Calu3 (cell line): ENCODE data around the gene PMAIP1. TPM values are rescaled to one million over a fixed set of nuclear protein-coding genes. Genes with fewer than 3 reads are reported as not detected.

Experiments
- BruUV-seq: library from RNA; stranded (reverse); fragments of 400-500 nt; replicated peaks from 2 replicates; lab custom pipeline; 2021; lab: Mats Ljungman, UMichigan
- CTCF ChIA-PET: fragments of 300-600 bp; sonication (Branson Sonifier 250); formaldehyde crosslinking; loops from one replicate; lab custom pipeline; 2022; ENCODE audit warnings: antibody characterized with exemption; lab: Charles Lee
- DNase-seq: peaks from one replicate; pipeline ENCODE4 v3.0.0; 2022
- H3K27ac Mint-ChIP-seq: one replicate; pipeline ENCODE4 v1.8.0; 2022; ENCODE audit warnings: mixed read lengths; ENCODE audit not compliant: unreplicated experiment
- H3K27me3 Mint-ChIP-seq: one replicate; pipeline ENCODE4 v1.8.0; 2022; ENCODE audit warnings: mixed read lengths; ENCODE audit not compliant: unreplicated experiment
- H3K36me3 Mint-ChIP-seq: one replicate; pipeline ENCODE4 v1.8.0; 2022; ENCODE audit warnings: mild to moderate bottlenecking, moderate library complexity, mixed read lengths; ENCODE audit not compliant: insufficient read depth, unreplicated experiment
- H3K4me1 Mint-ChIP-seq: one replicate; pipeline ENCODE4 v1.8.0; 2022; ENCODE audit warnings: mild to moderate bottlenecking, low read depth, mixed read lengths; ENCODE audit not compliant: unreplicated experiment
- H3K4me3 Mint-ChIP-seq: one replicate; pipeline ENCODE4 v1.8.0; 2022; ENCODE audit warnings: mild to moderate bottlenecking, low read depth, moderate library complexity, mixed read lengths; ENCODE audit not compliant: unreplicated experiment
- H3K9me3 Mint-ChIP-seq: one replicate; pipeline ENCODE4 v1.8.0; 2022; ENCODE audit warnings: low read depth, mixed read lengths; ENCODE audit not compliant: unreplicated experiment
- intact Hi-C: fragments of 100-400 bp; cut with micrococcal nuclease; formaldehyde crosslinking; loops from one replicate; pipeline ENCODE4 v1.10.0; 2022; ENCODE audit not compliant: unreplicated experiment
- total RNA-seq: library from RNA; stranded (reverse); gene quantifications from 2 replicates; pipeline ENCODE4 v1.2.3, GENCODE V29; 2022
- TF ChIP-seq, protein P1 (sequence below): fragments of 200-600 bp; IDR thresholded peaks from one replicate; pipeline ENCODE4 v1.8.0; 2022; ENCODE audit warnings: antibody characterized with exemption; ENCODE audit not compliant: unreplicated experiment

PMAIP1 gene
- total RNA-seq, 1 experiment from 2014 or later: 56.1 TPM

DNA sequence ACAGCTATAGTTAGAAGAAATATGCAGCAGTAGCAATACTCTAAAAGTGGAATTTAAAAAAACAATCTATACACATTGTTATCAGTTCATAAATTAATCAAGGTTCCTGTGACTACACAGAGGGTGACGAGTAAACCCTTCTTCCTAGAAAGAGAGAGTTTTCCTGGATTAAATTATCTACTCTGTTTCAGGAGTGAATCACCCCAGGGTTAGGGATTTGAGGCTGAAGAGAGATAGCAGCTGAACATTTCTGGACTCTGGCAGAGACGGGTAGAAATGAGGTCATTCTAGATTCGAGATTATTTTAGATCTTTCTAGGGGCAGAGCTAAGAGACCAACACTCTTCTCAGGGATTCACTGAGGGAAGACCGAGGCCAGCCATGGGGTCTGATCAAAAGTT is 38.8 kb upstream of the PMAIP1 start:
- Mint-ChIP-seq H3K36me3 (no peaks in the 10 kb centered on the region), H3K9me3 (no peaks in the 10 kb centered on the region), H3K27ac (no peak overlapping the region), H3K4me1 (peaks cover 26% of the 10 kb centered on the region), H3K27me3 (no peaks in the 10 kb centered on the region), H3K4me3 (no peak overlapping the region)
- TF ChIP-seq, protein P1, sequence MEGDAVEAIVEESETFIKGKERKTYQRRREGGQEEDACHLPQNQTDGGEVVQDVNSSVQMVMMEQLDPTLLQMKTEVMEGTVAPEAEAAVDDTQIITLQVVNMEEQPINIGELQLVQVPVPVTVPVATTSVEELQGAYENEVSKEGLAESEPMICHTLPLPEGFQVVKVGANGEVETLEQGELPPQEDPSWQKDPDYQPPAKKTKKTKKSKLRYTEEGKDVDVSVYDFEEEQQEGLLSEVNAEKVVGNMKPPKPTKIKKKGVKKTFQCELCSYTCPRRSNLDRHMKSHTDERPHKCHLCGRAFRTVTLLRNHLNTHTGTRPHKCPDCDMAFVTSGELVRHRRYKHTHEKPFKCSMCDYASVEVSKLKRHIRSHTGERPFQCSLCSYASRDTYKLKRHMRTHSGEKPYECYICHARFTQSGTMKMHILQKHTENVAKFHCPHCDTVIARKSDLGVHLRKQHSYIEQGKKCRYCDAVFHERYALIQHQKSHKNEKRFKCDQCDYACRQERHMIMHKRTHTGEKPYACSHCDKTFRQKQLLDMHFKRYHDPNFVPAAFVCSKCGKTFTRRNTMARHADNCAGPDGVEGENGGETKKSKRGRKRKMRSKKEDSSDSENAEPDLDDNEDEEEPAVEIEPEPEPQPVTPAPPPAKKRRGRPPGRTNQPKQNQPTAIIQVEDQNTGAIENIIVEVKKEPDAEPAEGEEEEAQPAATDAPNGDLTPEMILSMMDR: no peak
- CTCF ChIA-PET: no interaction called here
- DNase-seq: no peak
- intact Hi-C loops: no loop called here
- no TSS peak for BruUV-seq

DNA sequence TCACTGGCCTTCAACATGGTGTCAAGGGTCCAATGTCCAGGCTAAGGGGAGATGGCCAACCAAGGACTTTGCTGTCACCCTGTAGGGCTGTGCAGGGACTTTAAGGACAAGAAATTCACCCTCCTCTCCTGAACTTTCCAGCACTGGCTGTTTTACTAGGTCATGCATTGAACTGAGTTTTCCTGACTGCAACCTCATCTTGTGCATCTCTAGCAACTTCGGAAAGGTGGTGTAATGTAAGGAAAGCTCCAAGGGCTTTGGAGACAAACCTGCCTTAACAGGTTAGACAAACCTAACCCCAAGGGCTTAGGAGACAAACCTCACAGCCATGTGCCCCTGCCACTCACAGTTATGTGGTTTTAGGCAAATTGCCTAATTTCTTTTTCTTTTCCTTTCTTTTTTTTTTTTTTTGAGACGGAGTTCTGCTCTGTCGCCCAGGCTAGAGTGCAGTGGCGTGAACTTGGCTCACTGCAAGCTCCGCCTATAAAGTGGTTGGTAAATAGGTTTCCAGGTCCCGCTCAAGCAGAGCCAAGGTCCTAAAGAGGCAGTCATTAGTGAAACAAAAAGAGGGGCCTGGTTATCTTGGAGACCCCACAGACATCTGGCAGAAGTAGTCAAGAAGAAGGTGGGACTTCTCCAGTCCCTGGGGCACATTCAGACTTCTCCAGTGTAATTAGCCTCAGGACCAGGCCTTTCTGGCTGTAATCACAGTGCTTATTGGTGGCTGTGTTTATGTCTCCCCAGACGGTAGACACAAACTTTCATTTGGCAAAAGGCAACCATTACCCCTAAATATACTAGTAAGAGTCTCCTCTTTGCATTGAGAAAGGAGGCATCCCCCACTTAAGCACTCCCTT is 37.6 kb upstream of the PMAIP1 start:
- CTCF ChIA-PET: interaction anchor here (0.6 kb wide), 1 partner anchor 69 kb away, joined by 4 read pairs; no protein-coding TSS in a partner anchor
- Mint-ChIP-seq H3K9me3 (no peaks in the 10 kb centered on the region), H3K27me3 (no peaks in the 10 kb centered on the region), H3K36me3 (no peaks in the 10 kb centered on the region), H3K4me3 (no peak overlapping the region), H3K4me1 (peaks cover 26% of the 10 kb centered on the region), H3K27ac (no peak overlapping the region)
- TF ChIP-seq, protein P1: no peak
- intact Hi-C loops: no loop called here
- BruUV-seq: no TSS peak
- no peak for DNase-seq

DNA sequence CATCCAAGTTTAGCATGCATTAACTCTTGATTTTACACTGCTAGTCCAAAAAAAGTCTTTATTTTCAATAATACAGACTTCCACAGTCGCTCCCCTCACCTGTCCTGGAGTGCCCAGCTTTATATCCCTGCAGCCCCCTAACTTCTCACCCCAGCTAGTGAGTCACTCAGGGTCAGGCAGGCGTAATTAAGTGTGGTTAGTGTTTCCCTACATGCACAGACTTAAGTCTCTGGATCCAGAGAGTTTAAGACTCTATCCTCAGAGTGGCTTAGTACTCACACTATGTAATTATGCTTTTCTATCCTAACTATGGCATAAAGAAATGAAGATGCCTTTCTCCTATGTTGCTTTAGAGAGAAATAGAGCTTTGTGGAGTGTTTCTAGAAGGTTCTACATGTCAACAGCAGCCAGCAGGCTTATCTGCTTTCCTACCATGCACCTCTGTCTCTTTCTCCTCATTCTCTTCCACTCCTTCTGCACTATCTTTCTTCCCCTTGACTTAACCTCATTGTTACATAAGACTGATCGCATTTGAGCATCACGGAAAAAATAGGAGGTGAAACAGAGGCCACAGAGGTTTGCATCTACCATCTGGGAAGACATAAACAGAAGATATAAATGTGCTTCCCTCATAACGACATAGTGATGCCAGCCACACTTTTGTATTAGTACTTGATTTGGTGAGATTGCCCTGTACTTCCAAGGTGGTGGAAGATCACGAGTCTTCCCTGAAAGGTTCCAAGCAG is 34.4 kb upstream of the PMAIP1 start:
- no peak for DNase-seq
- CTCF ChIA-PET: interaction anchor here (1.2 kb wide), 1 partner anchor 17 kb away, joined by 3 read pairs; no protein-coding TSS in a partner anchor
- TF ChIP-seq, protein P1: no peak
- no peaks in the 10 kb centered on the region for H3K9me3 Mint-ChIP-seq
- no peak overlapping the region for H3K27ac Mint-ChIP-seq
- H3K4me3 Mint-ChIP-seq: no peak overlapping the region
- no peaks in the 10 kb centered on the region for H3K27me3 Mint-ChIP-seq
- peaks cover 26% of the 10 kb centered on the region for H3K4me1 Mint-ChIP-seq
- intact Hi-C loops: no loop called here
- no peaks in the 10 kb centered on the region for H3K36me3 Mint-ChIP-seq
- no TSS peak for BruUV-seq

DNA sequence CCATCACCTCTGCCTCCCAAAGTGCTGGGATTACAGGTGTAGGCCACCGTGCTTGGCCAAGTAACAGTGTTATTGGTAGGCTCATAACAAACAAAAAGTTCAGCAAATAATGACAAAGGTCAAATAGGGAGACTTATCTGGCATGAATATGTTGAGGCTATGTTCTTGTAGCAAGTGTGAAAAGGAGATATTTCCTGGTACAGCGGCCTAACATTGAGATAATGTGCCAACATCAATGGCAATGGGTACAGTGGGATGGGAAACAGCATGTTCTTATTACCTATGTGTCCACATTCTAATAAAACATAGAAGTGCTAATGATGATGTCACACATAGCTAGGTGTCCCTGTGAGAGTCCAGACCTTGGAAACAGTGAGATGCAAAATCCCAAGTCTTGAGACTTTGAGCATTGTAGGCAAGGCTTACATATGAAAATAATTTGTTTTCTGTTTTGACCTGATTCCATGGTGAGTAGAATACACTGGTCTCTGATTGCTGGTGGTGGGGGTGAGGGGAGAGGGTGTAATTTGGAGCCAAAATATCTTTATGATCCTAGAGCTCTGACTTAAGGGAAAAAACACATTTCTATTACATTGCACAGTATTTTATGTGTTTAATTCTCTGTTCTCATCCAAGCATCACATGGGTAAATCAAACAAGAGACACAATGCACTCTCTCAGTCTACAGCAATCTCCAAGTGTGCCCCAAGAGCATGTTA is 33.1 kb upstream of the PMAIP1 start:
- CTCF ChIA-PET: no interaction called here
- no peak for DNase-seq
- Mint-ChIP-seq H3K27ac (no peak overlapping the region), H3K4me3 (no peak overlapping the region), H3K27me3 (no peaks in the 10 kb centered on the region), H3K36me3 (no peaks in the 10 kb centered on the region), H3K9me3 (no peaks in the 10 kb centered on the region), H3K4me1 (peaks cover 26% of the 10 kb centered on the region)
- TF ChIP-seq, protein P1: no peak
- no TSS peak for BruUV-seq
- intact Hi-C loops: no loop called here
